Measurements from ENCODE around the gene SEMG1.

The SEMG1 gene

DNA sequence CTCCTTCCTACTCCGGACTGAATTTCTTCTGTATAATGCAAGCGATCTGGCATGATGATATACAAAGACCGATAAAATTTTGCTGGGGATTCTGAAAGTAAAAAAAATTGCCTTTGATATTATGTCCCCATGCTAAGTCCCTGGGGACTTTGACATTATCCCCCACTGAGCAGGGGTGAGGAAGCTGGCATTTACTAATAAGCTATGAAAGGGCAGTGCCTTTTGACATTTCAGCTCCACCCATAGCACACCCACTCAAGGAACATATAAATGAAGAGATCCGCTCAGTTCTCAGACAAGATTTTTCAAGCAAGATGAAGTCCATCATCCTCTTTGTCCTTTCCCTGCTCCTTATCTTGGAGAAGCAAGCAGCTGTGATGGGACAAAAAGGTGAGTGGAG, 14.2 kb downstream of the SEMG1 start, which contains the start of gene SEMG2:
SEMG2 (plus strand) TSS at position 298 of the 400 bp plus-strand sequence; CDS start at position 315, 17 bp downstream.
- no peak for DNase-seq (ENCODE audit: low spot score)

DNA sequence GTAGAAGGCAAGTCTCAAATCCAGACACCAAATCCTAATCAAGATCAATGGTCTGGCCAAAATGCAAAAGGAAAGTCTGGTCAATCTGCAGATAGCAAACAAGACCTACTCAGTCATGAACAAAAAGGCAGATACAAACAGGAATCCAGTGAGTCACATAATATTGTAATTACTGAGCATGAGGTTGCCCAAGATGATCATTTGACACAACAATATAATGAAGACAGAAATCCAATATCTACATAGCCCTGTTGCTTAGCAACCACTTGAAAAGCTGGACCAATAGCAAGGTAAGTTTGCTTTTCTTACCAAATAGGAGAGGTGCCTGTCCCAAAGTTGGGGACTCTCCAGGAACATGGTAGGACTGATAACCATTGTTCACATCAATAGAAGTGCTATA, 16.3 kb downstream of the SEMG1 start:
- no peak for DNase-seq (ENCODE audit: low spot score)

DNA sequence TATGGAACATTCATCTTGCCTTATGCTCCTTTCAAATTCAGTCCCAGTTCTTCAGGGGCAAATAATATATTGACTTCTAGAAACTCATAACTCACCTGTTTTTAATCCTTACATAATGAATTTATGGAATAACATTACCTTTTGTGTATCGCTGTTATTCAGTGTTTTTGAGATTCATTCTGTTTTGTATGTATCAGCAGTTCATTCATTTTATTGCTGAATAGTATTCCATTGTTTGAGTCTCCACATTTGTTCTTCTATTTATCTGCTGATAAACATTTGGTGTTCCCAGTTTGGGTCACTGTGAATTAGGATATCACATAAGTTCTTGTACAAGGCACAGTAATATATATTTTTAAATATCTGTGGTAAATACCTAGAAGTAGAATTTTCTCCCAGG, 19.5 kb downstream of the SEMG1 start:
- DNase-seq (ENCODE audit: low spot score) = no peak

DNA sequence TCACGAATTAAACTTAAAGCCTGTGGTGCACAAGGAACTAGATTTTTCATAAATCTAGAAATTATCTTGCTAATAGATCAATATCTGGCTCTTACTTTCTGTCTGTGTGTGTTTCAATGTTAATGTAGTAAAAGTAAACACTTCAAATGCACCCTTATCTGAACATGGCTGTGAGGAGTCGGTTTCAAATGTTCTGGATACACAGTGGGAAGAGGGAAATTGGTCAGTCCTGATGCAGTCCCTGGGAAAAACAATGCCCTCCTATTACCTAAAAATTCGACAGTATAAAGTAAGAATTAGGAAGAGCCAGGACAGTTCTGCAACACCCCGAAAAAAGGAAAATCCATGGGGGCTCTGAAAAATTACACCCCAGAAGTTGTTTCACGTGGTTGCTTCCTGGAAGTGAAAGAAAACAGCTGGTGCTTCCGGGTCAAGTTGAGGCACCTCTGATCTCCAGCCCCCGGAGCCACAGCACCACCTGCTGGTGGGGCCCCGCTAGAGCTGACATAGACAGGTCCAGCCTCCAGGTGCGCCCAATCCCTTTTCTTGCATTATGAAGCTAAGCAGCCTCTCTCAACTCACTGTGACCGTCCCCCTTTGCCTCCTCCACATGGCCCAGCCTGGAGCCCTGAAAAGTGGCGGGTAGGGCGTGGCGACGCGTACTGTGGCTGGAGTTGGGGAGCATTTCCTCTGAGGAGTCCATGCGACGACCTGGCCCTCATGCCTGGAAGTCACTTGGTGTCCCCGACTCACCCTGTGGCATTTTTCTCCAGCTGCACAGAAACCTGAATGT, 22.6 kb downstream of the SEMG1 start:
- DNase-seq (ENCODE audit: low spot score) = no peak

DNA sequence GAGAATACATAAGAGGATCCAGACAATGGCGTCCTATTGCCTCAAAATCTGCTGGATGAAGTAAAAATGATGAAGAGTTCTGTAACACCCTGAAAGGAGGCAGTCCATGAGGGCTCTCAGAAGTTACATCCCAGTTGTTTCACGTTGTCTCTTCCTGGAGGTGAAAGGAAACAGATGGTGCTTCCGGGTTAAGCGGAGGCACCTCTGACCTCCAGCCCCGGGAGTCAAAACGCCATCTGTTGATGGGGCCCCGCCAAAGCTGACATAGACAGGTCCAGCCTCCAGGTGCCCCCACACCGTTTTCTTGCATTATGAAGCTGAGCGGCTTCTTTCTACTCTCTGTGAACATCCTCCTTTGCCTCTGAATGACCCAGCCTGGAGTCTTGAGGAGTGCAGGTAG, 23.8 kb downstream of the SEMG1 start:
- no peak for DNase-seq (ENCODE audit: low spot score)

DNA sequence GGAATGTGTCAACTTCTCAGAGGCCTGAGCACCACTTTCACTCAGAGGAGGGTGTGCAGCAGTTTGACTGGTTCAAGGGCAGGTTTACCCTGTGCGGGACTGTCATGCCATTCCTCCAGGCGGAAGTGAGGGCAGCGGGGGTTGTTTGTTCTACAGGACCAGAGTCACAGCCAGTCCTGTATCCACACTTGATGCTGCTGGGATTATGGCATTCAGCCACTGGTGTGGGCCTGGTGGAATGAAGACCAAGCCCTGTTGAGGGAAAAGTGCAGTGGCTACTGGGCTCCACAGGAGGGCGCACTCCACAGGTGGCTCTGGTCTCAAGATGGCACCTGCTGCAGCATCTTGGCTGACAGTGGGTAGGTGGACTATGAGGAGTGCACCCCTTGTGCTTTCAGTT, 29.2 kb downstream of the SEMG1 start:
- DNase-seq (ENCODE audit: low spot score) = no peak

DNA sequence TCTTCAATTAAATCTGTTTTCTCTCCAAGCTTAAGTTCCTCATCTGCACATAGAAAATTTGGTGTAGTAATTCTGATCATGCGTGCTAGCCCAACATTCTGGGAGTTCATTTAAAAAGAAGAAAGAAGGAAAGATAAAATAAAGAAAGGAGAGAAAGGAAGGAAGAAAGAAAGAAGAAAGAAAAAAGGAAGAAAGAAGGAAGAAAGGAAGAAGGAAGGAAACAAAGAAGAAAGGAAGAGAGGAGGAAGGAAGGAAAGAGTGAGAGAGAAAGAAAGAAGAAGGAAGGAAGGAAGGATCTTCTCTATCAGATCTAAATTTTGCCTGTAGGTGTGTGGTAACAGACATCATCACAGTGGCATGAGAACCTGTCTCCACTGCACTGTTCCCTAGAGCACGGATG, 31.3 kb downstream of the SEMG1 start:
- no peak for DNase-seq (ENCODE audit: low spot score)

DNA sequence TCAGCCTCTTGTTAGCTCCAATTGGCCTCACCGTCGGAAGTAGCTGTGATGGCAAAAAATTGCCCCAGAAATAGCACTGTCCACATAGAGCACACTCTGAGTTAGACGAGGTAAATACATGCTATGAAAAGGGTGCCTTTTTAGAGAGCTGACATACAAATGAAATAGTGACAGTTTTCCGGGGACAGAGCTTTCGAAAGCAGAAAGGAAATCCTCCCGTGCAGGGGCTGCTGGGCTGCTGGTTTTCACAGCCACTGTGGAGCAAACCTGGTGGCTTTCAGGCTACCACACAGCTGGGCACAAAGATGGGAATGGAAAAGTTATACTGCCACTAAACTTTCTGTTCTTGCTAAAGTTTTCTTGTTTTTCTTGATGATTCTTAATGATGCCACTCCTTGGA, 39.3 kb downstream of the SEMG1 start:
- DNase-seq (ENCODE audit: low spot score) = no peak

DNA sequence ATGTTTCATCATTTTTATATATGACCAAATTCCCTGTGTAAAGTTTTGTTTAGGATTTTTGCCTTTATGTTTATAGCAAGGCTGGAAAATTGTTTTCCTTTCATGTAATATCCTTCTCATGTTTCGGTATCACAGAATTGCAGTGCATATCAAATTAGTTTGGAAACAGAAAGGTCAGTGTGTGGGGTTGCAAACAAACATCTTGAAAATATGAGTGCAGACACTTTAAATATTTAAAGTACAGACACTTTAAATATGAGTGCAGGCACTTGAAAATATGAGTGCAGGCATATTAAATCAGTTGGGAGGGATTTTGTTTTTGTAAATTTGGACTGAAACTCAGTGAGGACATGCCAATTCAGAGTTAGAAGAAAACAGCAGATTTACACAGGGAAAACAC, 41.0 kb downstream of the SEMG1 start:
- DNase-seq (ENCODE audit: low spot score) = no peak

DNA sequence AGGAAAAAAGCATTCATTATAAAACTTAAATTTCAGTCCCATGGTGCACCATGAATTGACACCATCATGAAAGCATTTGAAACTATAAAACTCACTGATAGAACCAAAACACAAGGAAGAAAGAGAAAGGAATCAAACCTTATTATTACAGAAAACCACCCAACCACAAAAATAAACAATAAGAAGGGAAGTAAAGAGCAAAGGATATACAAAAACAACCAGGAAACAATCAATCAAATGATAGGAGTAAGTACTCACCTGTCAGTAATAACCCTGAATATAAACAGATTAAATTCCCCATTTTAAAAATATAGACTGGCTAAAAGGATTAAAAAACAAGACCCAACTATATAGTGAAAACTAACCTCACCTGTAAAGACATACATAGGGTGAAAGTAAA, 41.8 kb downstream of the SEMG1 start:
- DNase-seq (ENCODE audit: low spot score) = no peak

DNA sequence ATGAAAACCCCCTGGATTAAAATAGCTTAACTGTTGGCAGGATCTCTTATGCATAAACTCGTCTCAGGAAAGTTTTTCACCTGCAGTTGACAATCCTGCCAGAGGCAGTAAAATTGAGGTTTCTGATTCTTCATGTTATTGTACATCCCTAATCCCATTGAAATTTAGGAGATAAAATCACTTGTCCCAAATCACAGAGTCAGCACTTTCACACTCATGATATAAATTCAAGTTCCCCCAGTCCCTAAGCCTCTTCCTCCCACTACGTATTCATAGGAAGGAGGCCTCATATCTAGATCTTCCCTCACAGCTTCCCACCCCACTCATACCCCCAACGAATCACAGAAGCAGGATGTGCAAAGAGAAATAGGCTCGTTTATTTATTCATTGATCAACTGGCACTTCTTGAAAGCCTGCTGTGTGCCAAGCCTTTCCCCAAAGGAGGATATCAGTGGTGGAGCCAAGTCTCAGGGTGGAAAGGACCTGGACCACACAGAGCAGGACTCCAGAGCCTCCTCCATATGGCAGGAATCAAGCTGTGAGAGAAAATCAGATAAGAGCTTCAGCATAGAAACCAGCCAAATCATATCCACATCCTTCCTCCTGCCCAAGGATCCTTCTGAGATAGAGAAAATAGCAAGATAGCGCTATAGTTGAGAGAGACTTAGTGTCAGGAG, 45.2 kb downstream of the SEMG1 start:
- DNase-seq (ENCODE audit: low spot score) = no peak

DNA sequence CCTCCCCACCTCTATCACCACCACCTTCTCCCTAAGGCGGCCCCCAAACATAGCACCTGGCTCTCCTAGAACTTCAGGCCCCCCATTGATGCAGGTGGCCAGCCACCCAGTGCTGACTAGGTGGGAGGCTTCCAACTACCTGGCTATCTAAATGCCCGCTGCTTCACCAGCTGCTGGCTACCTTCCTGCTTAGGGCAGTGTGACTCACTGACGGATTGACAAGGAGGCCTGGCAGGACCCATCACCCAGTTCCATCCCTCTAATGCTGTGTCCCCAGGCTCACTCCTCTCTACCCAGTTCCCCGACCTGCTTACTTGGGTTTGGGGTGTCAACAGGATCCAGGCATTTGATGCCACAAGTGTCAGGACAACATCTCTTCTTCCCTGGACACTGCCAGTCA, 46.4 kb downstream of the SEMG1 start:
- no peak for DNase-seq (ENCODE audit: low spot score)

DNA sequence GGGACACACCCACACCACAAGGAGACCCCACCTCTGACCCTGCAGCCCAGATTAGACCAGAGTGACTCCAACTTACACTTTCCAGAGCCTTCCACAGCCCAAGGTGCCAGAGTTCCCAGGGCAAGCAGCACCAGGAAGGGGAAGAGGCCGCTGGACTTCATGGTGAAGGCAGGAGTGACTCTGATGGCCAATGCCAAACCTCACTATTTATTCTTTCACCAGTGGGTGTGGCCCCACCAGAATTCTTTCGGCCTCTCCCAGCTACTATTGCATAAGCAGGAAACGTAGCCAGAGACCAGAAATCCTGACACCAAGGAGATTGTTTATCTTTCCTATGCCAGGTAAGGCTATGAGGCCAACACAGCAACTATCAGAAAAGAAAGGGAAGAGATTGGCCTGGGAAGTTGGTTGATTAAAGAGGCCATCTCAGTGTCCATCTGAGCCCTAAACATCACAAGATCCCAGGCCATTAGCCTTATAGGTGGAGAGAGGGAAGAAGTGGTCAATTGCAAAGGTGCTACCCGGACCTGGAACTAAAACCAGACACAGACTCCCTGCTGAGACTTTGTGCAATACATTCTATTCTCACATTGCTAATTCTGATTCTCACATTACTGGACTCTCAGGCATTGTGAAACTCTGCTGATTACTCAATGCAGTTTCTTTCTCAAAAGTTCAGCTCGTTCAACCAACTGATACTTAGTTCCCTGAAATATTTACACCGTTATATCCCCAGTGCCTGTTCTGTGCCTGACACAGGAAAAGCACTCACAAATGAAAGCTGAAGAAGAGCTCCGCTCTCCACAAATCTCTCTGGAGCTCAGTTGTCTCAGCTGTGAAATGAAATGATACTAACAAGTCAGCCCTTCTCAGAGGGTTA, 47.8 kb downstream of the SEMG1 start, which contains the start of gene SLPI:
SLPI (minus strand) TSS at position 182 of the 880 bp plus-strand sequence; CDS start at position 161, 21 bp downstream.
- DNase-seq (ENCODE audit: low spot score) = no peak

DNA sequence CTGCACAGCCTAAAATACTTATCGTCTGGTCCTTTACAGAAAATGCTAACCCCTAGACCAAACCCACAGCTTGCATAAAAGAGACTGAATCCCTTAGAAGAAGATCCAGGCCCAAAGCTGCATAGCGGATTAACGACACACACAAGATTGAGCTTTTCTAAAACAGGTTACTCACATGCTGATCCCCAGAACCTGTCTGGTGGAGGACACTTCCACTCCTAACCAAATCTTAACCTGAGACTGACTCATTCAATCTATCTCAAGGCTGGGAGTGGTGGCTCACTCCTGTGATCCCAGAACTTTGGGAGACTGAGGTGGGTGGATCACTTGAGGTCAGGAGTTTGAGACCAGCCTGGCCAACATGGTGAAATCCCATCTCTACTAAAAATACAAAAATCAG, 50.3 kb downstream of the SEMG1 start:
- no peak for DNase-seq (ENCODE audit: low spot score)

DNA sequence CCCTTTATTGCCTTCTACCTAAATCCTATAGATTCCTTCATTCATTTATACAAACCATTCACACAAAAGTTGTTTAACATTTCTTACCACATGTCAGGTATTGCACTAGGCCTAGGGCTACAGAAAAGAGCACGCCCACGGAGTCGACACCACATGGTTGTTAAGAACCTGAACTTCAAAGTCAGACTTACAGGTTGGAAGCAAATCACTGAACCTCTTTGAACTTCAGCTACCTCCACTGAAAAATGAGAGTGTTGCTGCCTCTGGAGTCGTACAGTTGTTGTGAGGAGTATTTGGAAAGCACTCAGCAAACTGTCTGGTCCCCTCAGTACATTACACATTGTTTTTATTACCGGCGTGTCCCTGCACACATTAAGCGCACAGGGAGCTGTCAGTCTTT, 50.9 kb downstream of the SEMG1 start:
- no peak for DNase-seq (ENCODE audit: low spot score)

DNA sequence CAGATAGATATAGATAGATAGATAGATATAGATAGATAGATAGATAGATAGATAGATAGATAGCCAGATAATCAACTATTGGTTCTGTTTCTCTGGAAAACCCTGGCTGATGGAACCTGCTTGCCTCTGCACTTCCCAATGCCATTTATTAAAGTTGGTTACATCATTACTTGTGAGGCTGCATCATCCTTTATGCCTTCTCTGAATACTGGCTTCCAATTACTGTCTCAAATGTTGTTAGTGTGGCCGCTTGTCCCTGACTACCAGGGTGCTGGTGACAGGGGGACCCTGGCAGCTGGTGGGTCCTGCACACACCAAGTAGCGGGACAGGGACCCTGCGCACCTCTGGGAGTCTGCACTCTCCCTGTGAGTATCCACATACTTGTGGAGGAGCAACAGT, 51.4 kb downstream of the SEMG1 start:
- no peak for DNase-seq (ENCODE audit: low spot score)

DNA sequence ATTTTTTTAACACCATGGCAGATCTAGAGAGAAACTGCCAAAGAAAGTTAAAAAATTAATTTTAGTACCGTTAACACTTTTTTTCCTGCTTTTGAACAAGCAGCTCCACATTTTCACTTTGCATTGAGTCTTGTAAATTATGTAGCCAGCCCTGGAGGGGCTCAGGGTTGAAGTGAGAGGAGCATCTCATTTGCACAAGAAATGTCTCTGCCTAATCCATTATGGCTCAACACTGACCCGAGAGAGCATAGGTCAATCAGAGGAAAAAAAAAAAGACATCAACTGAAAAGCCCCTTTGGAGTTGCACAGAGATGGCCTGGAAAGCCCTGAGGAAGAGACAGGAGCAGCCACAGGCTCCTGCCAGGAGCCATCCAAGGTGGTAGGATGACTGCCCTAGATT, 51.8 kb downstream of the SEMG1 start:
- no peak for DNase-seq (ENCODE audit: low spot score)

Measured in hepatic stellate cell (primary cell).